Esophagus muscularis mucosa (tissue), 3 donors: Measurements from ENCODE around the gene PRR5.
"Not testable (repeated sequence)": the region's sequence is repeated elsewhere in the genome, so short reads cannot be mapped to it uniquely, and the experiment has no call there.

Source experiments
- EP300 ChIP-seq: sonication (generic); formaldehyde crosslinking; IDR thresholded peaks from one replicate; pipeline ENCODE4 v1.6.1; 2017; ENCODE audit warnings: antibody characterized with exemption
- TF ChIP-seq, protein P1 (sequence below), 3 experiments: fragments of 200-600 bp in 2 of 3; fragments of 450-650 bp in 1 of 3; sonication (generic) in 2 of 3; IDR thresholded peaks; one replicate each; pipeline ENCODE4 v1.5.1; 2017 to 2019; ENCODE audit warnings: antibody characterized with exemption in 3 of 3, mild to moderate bottlenecking in 2 of 3, moderate library complexity in 1 of 3

DNA sequence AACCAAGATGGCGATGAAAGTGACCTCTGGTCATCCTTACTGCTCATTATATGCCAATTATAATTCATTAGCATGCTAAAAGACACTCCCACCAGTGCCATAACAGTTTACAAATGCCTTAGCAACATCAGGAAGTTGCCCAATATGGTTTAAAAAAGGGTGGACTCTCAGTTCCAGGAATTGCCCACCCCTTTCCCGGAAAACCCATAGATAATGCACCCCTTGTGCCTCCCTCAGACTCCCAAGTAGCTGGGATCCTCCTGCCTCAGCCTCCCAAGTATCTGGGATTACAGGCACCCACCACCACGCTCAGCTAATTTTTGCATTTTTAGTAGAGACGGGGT lies 45.8 kb downstream of the PRR5 start:
- not testable (repeated sequence) for TF ChIP-seq EP300
- TF ChIP-seq, protein P1, sequence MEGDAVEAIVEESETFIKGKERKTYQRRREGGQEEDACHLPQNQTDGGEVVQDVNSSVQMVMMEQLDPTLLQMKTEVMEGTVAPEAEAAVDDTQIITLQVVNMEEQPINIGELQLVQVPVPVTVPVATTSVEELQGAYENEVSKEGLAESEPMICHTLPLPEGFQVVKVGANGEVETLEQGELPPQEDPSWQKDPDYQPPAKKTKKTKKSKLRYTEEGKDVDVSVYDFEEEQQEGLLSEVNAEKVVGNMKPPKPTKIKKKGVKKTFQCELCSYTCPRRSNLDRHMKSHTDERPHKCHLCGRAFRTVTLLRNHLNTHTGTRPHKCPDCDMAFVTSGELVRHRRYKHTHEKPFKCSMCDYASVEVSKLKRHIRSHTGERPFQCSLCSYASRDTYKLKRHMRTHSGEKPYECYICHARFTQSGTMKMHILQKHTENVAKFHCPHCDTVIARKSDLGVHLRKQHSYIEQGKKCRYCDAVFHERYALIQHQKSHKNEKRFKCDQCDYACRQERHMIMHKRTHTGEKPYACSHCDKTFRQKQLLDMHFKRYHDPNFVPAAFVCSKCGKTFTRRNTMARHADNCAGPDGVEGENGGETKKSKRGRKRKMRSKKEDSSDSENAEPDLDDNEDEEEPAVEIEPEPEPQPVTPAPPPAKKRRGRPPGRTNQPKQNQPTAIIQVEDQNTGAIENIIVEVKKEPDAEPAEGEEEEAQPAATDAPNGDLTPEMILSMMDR (IDR thresholded peaks at IDR 0.05) = not testable (repeated sequence)
